Type B pancreatic cell (in vitro differentiated cells): Measurements from ENCODE around the gene HHIPL1. TPM values are rescaled to one million over a fixed set of nuclear protein-coding genes. Genes with fewer than 3 reads are reported as not detected.
A peak's percentile ranks its signal among the peaks of the same experiment; 100 is the strongest.

Experiments
- DNase-seq: peaks from one replicate; pipeline ENCODE4 v3.0.0; 2021; ENCODE audit warnings: mixed read lengths; ENCODE audit not compliant: unreplicated experiment; ENCODE audit errors: extremely low spot score
- H3K27ac Mint-ChIP-seq: 2 replicates; pipeline ENCODE4 v1.8.0; 2021; ENCODE audit warnings: mild to moderate bottlenecking, mixed read lengths
- H3K27me3 Mint-ChIP-seq: 2 replicates; pipeline ENCODE4 v1.8.0; 2021; ENCODE audit warnings: mixed read lengths
- H3K36me3 Mint-ChIP-seq: 2 replicates; pipeline ENCODE4 v1.8.0; 2021; ENCODE audit warnings: mixed read lengths
- H3K4me1 Mint-ChIP-seq: one replicate; pipeline ENCODE4 v1.8.0; 2021; ENCODE audit warnings: mixed read lengths; ENCODE audit not compliant: unreplicated experiment
- H3K4me3 Mint-ChIP-seq: 2 replicates; pipeline ENCODE4 v1.8.0; 2021; ENCODE audit warnings: mild to moderate bottlenecking, mixed read lengths
- H3K9me3 Mint-ChIP-seq: 2 replicates; pipeline ENCODE4 v1.8.0; 2021; ENCODE audit warnings: mixed read lengths
- total RNA-seq: library from RNA; stranded (reverse); gene quantifications from 2 replicates; pipeline ENCODE4 v1.2.1, GENCODE V29; 2021; ENCODE audit warnings: low replicate concordance
- TF ChIP-seq, protein P1 (sequence below): fragments of 200-600 bp; sonication (generic); conservative IDR thresholded peaks from 2 replicates; pipeline ENCODE4 v1.5.0; 2021; ENCODE audit warnings: antibody characterized with exemption, mild to moderate bottlenecking

Gene HHIPL1
- total RNA-seq, 1 donor from 2014 or later: 1.4 TPM

DNA sequence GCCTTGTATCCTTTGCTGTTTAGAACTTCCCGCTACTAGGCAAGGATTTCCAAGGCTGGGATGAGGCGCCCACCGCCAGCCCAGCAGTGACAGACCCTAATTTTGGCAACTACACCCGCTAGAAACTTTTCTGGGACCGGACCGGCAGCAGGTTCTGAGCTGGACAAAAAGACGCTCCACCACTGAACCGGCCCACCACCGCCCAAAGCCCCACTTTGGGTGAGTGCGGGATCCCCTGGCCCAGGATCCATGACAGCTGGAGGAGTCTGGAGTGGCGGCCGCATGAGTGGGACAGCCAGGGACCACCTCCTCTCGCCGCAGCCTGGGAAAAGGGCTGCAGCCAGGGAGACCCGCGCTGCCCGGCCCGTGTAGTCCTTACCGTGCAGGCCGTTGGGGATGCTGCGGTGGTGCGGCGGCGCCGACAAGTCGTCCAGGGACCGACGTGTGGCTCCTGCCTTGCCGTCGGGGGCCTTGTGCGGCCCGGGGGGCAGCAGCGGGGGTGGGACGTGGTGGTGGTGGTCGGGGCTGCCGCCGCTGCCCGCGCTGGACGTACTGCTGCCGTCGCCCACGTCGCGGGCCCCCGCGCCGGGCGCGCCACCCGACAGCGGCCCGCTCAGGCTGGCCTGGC, 42.0 kb upstream of the HHIPL1 start:
- no peaks in the 10 kb centered on the region for H3K9me3 Mint-ChIP-seq
- no peaks in the 10 kb centered on the region for H3K36me3 Mint-ChIP-seq
- H3K27me3 Mint-ChIP-seq: peaks cover 9% of the 10 kb centered on the region
- TF ChIP-seq, protein P1, sequence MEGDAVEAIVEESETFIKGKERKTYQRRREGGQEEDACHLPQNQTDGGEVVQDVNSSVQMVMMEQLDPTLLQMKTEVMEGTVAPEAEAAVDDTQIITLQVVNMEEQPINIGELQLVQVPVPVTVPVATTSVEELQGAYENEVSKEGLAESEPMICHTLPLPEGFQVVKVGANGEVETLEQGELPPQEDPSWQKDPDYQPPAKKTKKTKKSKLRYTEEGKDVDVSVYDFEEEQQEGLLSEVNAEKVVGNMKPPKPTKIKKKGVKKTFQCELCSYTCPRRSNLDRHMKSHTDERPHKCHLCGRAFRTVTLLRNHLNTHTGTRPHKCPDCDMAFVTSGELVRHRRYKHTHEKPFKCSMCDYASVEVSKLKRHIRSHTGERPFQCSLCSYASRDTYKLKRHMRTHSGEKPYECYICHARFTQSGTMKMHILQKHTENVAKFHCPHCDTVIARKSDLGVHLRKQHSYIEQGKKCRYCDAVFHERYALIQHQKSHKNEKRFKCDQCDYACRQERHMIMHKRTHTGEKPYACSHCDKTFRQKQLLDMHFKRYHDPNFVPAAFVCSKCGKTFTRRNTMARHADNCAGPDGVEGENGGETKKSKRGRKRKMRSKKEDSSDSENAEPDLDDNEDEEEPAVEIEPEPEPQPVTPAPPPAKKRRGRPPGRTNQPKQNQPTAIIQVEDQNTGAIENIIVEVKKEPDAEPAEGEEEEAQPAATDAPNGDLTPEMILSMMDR: no peak
- H3K4me3 Mint-ChIP-seq: peak overlapping the region; percentile 94
- DNase-seq: no peak
- peak overlapping the region; percentile 78 for H3K27ac Mint-ChIP-seq
- H3K4me1 Mint-ChIP-seq: peaks cover 45% of the 10 kb centered on the region

DNA sequence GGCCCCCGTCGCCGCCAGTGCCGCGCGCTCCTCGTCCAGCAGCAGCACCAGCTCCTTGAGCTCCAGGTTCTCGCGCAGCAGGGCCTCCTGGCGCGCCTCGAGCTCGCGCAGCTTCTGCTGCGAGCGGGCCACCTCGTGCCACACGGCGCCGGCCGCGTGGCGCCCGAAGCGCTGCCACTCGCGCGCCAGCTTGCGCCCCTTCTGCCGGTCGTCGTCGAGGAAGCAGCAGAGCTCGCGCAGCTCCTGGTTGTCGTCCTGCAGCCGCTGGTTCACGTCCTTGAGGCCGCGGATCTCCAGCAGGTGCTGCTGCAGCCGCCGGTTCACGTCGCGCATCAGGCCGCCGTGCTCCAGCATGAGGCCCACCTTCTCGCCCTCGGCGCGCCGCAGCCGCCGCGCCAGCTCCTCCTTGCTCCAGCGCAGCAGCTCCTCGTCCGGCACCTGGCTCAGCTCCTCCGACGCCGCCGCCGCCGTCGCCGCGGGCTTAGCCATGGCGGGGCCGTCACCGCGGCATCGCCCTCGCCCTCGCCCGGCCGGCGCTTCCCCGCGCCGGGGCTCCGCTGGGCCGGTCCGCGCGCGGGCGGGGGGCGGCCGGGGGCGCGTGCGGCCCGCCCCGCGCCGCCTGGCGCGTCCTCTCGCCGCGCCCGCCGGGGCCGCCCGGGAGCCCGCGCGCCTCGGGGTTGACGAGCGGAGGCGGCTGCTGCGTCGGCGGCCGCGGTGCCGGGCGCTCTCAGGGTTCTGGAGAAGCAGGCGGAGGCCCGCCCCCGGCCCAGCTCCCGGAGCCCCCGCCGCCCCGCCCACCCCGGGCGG, 41.3 kb upstream of the HHIPL1 start, which contains the start of gene CCDC85C:
Gene CCDC85C (minus strand): TSS at position 737 of the 807 bp plus-strand sequence. CDS start 248 bp downstream, at position 489.
- H3K27ac Mint-ChIP-seq: peak within 1 kb of the TSS; percentile 94
- peaks cover 41% of the 10 kb centered on the region for H3K4me1 Mint-ChIP-seq
- peak within 1 kb of the TSS; percentile 94 for H3K4me3 Mint-ChIP-seq
- H3K36me3 Mint-ChIP-seq: no peaks in the 10 kb centered on the region
- no peaks in the 10 kb centered on the region for H3K9me3 Mint-ChIP-seq
- TF ChIP-seq, protein P1: no peak
- H3K27me3 Mint-ChIP-seq: peaks cover 9% of the 10 kb centered on the region
- DNase-seq: no peak

DNA sequence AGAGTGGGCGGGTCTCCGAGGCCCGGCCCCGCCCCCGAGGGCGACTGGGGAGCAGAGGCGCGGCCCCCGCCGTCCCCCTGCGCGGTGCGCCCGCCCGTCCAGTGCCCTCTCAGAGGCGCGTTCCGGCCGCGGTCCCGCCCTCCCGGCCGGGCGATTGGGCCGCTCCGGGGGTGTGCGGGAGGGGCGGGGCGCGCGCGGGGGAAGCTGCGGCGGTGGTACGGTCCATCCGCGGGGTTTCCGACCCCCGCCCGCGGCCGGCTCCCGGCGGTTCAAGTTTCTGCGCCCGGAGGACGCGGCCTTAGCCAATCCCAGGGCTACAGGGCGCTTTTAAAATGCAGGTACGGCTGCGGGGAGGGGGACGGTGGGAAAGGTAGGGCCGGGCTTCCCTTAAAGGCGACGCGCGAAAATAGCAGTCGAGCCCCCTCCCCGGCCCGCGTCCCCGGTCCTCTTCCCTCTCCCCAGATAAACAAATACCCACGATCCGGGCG, 40.6 kb upstream of the HHIPL1 start:
- Mint-ChIP-seq H3K36me3 (no peaks in the 10 kb centered on the region), H3K4me3 (peak overlapping the region; percentile 89), H3K4me1 (peaks cover 35% of the 10 kb centered on the region), H3K9me3 (no peaks in the 10 kb centered on the region), H3K27me3 (peaks cover 9% of the 10 kb centered on the region), H3K27ac (peak overlapping the region; percentile 94)
- TF ChIP-seq, protein P1: no peak
- DNase-seq: peak; percentile 99

DNA sequence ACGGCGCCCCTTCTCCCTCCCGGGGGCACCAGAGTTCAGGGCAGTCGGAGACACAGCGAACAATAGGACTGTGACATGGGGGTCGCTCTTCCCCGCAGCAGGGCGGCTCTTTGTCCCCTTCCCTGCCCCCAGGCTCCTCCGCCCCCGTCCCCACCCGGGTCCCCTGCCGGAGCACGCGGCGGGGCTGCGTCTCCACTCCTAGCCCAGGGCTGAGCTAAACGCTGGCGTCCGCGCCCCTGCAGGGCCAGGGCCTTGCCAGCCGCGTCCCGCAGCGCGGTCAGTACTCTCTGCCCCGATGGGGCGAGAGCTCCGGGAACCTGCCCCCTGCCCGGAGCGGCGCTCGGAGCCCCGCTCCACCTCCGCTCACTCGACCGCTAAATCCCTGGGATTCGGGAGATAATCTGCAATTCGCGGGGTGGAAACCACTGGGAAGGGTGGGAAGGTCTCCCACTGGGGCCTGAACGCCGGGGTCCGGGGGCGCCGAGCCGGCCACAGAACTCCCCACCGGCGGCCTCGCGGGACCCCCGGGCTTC, 40.1 kb upstream of the HHIPL1 start:
- Mint-ChIP-seq H3K9me3 (no peaks in the 10 kb centered on the region), H3K4me1 (peaks cover 35% of the 10 kb centered on the region), H3K27ac (peak overlapping the region; percentile 94), H3K36me3 (no peaks in the 10 kb centered on the region), H3K27me3 (peaks cover 9% of the 10 kb centered on the region), H3K4me3 (peak overlapping the region; percentile 89)
- DNase-seq: peak; percentile 81
- TF ChIP-seq, protein P1: no peak

DNA sequence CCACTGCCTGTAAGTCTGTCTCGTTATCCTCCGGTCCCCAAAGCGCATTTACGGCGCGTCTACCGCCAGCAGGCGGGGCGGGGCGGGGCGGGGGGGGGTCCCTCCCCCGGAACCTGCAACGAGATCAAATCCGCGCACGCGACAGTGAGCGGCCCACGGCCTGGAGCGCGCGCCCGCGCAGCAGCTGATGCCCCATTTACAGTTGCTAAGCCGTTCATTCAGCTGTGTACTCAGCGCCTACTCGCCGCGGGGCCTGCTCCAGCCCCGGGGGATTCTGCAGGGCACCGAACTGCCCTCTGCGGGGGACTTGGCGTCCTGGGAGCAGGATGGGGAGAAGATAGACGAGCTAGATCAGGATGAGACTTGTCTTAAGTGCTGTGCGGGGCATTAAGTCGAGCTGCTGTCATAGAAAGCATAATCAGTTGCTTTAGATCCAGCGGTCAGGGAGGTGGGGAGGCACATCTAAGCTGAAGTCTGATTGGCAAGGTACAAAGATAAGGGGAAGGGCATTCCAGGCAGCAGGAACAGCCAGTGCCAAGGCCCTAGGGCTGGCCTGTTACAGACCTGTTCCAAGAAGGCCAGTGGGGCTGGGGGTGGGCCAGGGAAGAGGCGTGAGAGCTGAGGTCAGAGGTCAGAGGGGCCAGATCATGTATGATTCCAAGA, 39.5 kb upstream of the HHIPL1 start:
- TF ChIP-seq, protein P1: no peak
- Mint-ChIP-seq H3K4me1 (peaks cover 33% of the 10 kb centered on the region), H3K4me3 (peak overlapping the region; percentile 89), H3K27me3 (peaks cover 9% of the 10 kb centered on the region), H3K9me3 (no peaks in the 10 kb centered on the region), H3K36me3 (no peaks in the 10 kb centered on the region), H3K27ac (peak overlapping the region; percentile 82)
- DNase-seq: no peak
